Measurements from ENCODE around the gene SCN8A.
A peak's percentile ranks its signal among the peaks of the same experiment; 100 is the strongest.

The SCN8A gene

DNA sequence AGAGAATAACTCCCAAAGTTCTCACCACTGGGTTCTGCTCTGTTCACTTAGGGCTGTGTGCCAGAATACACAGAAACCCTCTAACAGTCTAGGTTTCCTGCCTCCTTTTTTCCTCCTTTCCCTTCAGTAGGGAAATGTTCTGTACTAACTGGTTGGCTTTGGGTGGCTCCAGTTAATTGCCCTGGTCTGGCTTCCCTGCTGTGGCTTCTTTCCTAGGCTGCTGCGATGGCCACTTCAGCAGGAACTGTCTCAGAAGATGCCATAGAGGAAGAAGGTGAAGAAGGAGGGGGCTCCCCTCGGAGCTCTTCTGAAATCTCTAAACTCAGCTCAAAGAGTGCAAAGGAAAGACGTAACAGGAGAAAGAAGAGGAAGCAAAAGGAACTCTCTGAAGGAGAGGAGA, 115.2 kb downstream of the SCN8A start:
- DNase-seq (ENCODE audit: low read depth in 2 of 2, low spot score in 1 of 2), result no peak

DNA sequence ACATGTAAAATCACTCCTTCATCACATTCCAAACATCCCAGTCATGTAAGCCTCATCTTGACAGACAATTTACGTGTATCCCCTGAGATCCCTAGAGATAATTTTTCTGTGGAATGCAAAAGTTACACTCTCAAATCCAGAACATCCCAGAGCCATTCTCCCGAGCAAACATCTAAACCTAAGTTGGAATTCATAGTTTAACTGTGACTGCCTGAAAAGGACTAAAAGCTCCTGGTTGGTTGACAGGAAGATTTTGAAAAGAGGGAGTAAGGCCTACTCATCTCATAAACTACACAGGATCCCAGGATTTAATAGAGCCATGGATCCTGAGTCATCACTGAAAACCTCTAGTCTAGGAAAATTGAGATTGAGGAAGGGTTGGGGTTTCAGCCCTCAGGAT, 123.6 kb downstream of the SCN8A start:
- DNase-seq (ENCODE audit: low read depth in 2 of 2, low spot score in 1 of 2), result no peak

DNA sequence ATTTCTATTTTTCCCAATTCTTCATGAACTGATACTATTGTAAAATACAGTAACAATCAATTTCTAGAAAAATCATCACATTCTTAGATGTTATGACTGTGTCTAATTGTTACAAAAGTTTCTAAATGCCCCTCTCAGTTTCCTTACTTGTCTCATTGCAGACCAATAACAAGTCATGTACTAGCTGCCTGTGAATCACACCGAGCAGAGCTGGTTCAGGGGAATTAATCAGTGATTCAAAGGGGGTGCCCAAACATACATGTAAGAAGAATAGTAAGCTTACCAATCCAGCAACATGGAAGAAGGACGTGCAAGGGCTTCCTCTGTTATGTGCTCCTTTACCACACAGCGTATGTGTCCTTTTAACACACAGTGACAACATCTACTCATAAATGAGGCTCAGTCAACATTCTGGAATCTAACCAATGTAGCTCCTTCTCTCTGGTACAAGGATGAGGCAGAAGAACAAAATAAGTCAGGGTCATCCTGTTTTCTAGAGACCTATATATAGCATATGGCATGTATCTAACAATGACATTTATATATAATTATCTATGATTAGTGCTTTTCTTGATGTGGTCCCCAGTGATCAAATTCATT, 126.4 kb downstream of the SCN8A start:
- DNase-seq (ENCODE audit: low read depth in 2 of 2, low spot score in 1 of 2), result no peak

DNA sequence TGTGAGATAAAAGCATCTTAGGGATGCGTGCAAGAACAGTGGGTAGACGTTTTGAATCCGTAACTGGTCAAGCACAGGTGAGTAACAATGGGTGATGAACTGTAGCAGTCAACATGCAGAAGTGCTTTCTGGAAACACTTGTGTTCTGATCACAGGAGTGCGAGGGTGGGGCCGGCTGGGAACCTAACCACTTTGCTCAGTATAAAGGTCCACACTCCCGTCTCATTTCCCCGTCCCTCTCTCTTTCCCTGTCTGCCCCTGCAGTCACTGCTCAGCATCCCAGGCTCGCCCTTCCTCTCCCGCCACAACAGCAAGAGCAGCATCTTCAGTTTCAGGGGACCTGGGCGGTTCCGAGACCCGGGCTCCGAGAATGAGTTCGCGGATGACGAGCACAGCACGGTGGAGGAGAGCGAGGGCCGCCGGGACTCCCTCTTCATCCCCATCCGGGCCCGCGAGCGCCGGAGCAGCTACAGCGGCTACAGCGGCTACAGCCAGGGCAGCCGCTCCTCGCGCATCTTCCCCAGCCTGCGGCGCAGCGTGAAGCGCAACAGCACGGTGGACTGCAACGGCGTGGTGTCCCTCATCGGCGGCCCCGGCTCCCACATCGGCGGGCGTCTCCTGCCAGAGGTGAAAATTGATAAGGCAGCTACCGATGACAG, 130.4 kb downstream of the SCN8A start:
- peak in 1 of 2 donors; percentile 5 for DNase-seq (ENCODE audit: low read depth in 2 of 2, low spot score in 1 of 2)

DNA sequence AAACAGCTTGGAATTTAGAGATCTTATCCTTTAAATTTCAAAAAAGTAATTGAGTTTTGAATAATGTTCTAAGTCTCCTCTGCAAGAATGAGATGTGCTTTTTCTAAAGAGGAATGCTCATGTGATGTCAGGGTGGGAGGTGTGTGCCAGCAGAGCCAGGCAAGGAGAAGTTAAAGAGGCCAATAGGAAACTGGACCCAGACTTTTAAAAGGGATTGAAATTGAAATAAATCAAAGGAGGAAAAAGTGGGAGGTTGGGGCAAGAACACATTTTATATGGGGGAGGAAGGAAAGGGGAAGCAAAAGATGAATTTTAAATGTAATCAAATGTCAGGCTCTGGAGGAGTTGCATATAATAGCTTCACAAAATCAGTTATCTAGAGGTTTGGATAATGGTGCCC, 131.4 kb downstream of the SCN8A start:
- DNase-seq (ENCODE audit: low read depth in 2 of 2, low spot score in 1 of 2), result no peak

DNA sequence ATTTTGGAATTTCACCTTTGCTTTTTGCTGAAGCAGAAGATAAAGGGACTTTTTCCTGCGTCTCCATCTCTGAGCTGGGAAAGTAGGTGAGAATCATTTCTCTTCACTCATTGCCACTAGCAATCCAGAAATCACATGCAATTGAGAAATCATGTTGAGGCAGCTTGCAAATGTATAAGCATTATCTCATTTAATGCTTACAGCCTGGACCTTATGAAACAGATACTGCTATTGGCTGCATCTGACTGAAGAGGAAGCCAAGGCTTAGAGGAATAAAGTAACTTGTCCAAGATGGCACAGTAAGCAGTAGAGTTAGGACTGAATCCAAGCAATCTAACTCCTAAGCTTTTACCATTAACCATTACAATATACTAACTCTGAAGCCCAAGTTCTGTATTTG, 135.1 kb downstream of the SCN8A start:
- no peak for DNase-seq (ENCODE audit: low read depth in 2 of 2, low spot score in 1 of 2)

DNA sequence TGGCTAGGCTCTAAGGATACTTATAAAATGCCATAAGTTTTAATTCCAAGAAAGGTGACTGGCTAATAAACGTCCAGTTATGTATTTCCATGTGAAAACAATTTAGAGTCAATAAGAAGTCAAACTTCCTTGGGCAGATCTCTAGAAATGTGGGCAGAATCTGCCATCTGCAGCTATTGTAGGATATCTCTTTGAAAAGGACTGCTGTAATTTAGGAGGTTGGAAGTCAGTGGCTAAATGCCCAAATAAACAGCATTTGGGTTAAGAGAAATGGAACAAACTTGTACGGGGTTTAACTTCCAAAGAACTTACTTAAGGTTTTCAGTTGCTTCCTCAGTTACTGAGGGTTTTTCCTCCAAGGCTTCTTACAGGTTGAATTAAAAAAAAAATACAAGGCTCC, 135.9 kb downstream of the SCN8A start:
- no peak for DNase-seq (ENCODE audit: low read depth in 2 of 2, low spot score in 1 of 2)

DNA sequence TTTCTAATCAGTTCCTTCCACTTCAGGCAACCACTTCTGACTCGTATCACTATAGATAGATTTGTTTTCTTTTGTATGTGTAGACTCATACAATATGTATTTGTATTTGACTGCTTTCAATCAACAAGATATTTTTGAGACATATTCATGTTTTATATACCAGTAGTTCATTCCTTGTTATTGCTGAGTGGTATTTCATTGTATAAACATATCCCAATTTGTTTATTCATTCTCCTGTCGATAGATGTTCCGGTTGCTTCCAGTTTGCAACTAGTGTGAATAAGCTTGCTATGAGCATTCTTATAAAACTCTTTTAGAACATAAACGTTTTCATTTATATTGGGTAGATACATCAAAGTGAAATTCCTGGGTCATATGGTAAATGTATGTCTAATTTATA, 138.3 kb downstream of the SCN8A start:
- no peak for DNase-seq (ENCODE audit: low read depth in 2 of 2, low spot score in 1 of 2)

DNA sequence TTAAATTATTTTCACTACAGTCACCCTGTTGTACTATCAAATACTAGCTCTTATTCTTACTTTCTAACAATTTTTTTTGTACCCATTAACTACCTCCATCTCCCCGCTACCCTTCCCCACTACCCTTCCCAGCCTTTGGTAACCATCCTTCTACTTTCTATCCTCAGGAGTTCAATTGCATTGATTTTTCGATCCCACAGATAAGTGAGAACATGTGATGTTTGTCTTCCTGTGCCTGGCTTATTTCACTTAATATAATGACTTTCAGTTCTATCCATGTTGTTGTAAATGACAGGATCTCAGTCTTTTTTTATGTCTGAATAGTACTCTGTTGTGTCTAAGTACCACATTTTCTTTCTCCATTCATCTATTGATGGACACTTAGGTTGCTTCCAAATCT, 139.7 kb downstream of the SCN8A start:
- DNase-seq (ENCODE audit: low read depth in 2 of 2, low spot score in 1 of 2), result no peak

DNA sequence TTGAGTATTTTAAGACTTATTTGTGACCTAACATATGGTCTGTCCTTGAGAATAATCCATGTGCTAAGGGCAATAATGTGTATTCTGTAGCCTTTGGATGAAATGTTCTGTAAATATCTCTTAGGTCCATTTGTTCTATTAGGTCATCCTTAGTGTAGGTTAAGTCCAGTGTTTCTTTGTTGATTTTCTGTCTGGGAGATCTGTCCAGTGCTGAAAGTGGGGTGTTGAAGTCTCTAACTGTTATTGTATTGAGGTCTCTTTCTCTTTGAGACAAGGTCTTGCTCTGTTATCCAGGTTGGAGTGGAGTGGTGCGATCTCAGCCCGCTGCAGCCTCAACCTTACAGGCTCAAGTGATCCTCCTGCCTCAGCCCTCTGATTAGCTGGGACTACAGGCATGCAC, 149.5 kb downstream of the SCN8A start:
- no peak for DNase-seq (ENCODE audit: low read depth in 2 of 2, low spot score in 1 of 2)

DNA sequence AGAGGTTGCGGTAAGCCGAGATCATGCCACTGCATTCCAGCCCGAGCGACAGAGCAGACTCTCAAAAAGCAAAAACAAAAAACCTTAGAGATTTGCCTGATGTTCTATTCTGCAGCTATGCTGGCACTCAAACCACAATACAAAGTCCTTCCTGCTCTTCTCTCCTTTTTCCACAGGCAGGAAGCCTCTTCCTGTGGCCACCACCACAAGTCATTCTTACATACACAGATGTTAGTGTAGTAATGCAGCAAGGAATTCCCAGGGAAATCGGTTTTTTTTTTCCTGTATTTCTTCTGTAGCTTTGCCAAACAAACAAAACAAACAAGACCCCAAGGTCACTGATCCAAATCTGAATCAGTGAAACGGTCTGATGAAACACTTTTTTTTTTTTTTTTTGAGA, 153.2 kb downstream of the SCN8A start:
- DNase-seq (ENCODE audit: low read depth in 2 of 2, low spot score in 1 of 2), result no peak

DNA sequence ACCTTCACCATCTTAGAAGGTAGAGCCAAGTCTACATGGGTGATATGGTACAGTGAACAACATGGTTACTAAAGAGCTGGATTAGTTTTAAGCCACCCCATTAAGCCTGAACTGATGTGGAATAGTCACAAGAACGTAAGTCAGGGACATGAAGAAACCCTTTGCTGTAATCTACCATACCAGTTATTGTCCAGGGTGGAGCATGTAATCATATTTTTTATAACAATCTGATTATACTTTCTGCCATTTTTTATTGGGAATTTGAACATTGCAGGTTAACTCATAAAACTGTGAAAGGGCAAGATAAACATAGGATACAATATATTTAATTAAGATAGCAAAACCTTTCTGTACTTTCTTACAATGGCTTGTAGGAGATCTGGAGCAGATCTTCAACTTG, 153.9 kb downstream of the SCN8A start:
- no peak for DNase-seq (ENCODE audit: low read depth in 2 of 2, low spot score in 1 of 2)

DNA sequence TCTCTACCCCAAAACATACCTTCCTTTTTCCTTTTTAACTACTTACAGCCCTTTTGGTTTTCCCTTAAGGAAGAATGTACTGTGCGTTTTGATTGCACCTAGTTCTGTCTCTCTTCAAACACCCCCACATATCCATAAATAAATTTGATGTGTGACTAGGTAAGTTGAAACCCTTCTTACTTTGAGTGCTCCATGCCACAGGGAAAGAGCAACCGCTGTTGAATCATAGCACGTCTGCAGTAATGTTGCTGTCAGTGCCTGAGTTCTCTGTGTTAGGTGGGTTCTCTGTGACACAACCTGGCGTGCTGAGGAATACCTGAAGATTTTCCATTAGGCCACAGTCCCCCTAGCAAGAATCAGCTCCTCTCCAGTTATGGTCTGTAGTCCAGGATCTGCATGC, 155.4 kb downstream of the SCN8A start:
- DNase-seq (ENCODE audit: low read depth in 2 of 2, low spot score in 1 of 2), result no peak

DNA sequence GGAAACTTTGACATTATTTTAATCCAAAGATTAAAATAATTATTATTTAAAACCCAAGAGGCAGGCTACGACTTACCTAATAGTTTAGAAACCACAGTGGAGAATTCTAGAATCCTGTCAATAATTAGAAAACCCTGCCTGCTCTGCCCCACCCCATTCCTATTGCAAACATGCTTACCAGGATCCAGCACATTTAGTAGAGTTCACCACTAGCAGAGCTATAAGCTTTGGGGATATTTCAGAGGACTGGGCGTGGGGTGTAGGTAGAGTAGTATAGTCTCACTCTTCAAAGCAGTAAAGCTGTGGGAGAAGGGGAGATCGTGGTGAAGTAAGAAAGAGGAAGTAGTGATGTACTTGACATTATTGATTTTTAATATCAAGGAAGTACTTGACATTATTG, 157.2 kb downstream of the SCN8A start:
- no peak for DNase-seq (ENCODE audit: low read depth in 2 of 2, low spot score in 1 of 2)

DNA sequence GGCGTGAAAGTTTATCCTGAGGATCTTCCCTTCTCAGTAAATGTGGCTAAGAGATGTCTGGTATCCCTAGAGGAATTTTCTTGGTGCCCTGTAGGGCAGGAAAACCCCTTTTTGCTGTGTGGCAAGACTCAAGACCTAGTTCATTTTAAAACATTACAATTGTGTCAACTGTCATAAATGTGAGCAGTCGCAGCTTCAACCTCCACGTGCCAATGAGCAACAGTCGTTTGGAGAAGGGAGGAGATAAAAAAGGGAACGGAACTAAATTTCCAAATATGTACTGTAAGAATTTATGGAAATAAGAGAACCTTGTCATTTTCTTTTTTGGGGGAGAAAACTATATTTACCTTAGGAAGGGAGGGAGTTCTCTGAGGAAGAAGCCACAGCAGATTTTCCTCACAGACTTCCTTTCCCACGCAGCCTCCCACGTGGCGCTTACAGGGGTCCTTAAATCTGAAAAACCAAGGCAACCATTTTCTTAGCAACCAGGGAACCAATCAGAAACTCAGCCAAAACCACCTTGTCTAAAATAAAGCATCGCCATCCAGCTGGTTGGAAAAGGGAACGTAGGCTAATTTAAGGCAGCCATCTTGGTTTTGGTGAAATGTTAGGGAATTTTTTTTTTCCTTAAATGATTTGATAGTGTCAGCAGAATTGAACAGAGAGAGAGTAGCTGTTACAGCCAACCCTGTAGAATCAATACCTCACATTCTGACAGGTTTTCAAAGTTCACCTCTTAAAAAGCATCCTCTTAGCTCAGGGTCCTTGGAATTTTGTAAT, 158.4 kb downstream of the SCN8A start:
- DNase-seq (ENCODE audit: low read depth in 2 of 2, low spot score in 1 of 2), result no peak

DNA sequence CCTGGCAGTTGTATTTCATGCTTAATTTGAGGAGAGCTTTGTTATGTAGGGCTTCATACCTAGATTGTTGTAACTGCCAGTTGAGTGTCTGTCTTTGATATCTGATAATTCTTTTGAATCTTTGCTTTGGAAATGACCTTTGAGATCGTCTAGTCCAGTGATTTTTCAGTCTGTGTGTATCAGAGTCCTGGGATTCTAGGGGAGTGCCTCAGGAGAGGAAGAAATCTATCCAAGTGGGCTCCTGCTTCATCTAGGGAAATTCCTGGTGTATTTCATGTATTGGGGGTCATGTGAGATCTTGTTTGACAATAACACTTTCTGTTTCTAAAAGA, 158.9 kb downstream of the SCN8A start:
- DNase-seq (ENCODE audit: low read depth in 2 of 2, low spot score in 1 of 2), result no peak

DNA sequence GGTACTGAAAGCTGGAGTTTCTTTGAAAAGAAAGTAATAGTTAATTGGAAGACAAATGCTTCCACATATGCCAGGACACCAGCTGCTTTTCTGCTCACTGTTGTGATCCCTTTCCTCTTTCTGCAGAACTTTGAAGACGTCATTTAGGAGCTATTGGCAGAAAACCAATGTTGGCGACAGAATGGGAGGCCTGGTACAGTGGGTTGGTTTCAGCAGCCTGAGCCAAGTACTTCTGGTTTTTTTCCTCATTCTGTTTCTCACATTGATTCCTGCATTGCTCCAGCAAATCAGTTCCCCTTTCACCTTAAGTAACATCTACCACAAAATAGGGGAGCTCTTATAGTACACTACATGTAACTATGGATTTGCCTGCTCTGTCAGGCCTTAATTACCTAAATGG, 160.6 kb downstream of the SCN8A start:
- DNase-seq (ENCODE audit: low read depth in 2 of 2, low spot score in 1 of 2), result no peak

DNA sequence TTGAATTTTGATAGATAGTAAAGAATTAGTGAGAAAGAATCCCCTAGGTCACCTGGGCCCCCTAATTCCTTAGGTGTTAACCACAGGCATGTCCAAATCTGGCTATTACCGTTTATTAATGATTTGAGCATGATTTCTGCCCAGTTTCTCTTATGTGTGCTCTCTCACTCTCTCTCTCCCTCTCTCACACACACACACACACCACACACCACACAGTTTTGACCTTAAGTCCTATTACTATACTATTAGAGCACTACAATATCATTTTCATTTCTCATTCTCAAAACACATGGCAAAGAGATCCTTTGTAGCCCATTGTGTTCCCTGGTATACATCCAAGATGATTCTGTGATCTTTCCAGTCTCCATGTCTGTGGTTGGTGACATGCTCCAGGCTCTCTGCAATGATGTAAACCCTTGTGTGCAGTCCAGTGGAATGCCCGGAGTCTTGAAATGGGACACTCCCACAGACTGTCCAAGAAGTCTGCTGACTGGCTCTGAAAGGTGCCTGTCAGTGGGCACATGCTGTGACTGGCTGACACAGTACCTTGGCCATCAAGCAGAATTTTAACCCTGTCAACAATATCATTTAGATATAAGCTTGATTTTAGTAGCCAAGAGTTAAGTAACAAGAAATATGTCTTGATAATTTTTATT, 161.3 kb downstream of the SCN8A start:
- DNase-seq (ENCODE audit: low read depth in 2 of 2, low spot score in 1 of 2), result no peak

DNA sequence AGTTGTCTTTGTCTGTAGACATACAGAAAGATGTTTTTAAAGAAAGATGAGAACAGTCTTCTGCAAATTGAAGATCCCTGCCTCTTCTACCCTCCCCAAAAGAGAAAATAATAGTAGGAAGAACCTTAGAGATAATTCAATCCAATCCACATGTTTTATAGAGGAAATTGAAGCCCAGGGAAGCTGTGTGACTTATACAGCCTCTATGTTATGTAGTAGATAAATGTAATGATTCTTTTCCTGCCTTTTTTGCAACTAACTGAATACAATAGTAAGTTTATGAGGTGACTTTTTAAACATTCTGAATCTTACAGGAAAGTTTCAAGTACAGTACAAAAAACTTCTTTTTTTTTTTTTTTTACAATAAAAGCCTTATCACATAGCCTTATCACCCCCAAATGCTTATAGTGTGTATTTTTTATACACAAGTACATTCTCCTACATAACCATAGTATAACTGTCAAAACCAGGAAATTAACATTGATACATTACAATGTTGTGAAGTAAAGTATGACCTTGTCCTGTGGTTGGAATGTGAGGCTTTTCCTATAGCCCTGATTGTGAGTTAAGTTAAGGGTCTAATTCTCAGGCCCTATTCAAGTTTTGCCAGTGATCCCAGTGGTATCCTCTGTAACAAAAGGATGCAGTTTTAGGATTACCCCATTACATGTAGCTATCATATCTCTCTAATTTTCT, 163.1 kb downstream of the SCN8A start:
- no peak for DNase-seq (ENCODE audit: low read depth in 2 of 2, low spot score in 1 of 2)

DNA sequence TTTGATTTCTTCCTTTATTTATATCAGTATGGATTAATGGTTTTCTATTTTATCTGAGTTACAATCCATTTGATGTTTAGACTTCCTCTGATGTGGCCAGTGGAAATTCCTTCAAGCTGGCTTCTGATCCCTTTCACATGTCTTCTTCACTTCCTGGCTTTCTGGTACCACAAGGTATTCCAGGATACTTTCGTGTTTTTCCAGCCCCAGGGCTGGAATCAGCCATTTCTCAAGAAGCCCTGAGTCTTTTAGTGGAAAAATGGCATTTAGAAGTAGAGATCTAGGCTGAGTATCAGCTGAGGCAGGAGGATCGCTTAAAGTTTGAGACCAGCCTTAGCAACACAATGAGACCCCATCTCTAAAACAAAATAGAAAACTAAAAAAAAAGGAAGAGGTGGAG, 164.2 kb downstream of the SCN8A start:
- no peak for DNase-seq (ENCODE audit: low read depth in 2 of 2, low spot score in 1 of 2)

DNA sequence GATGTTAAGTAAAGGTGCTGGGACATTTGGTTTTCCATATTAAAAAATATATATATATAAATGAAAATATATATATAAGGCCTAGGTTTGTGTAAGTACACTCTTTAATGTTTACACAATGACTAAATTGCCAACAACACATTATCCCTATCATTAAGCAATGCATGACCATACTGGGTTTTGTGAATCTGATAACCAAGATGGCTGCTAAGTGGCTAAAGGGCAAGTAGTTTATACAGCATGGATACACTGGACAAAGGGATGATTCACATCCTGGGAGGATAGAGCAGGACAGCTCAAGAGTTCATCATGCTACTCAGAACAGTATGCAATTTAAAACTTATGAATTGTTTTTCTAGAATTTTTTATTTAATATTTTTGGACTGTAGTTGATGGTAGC, 168.1 kb downstream of the SCN8A start:
- no peak for DNase-seq (ENCODE audit: low read depth in 2 of 2, low spot score in 1 of 2)

DNA sequence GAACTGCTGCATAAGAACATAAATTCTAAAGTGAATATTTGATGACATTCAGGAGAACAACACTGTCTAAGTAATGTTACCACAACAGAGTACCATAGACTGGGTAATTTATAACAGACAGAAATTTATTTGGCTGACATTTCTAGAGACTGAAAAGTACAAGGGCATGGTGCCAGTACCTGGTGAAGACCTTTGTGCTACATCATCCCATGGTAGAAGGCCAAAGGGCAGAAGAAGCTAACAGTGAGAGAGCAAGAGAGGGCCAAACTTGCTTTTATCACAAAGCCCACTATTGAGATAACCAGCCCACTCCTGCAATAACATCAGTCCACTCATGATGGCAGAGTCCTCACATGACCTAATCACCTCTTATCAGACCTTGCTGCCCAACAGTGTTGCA, 168.7 kb downstream of the SCN8A start:
- DNase-seq (ENCODE audit: low read depth in 2 of 2, low spot score in 1 of 2), result no peak

Data from stimulated activated CD8-positive, alpha-beta memory T cell treated with anti-CD3 and anti-CD28 coated beads, Interleukin-4, amount 100 ng/mL, for 4 hours (primary cell).